ENCODE results near the gene SETD3.

GRCh38 chr14:99413172-99413571 is 67.5 kb downstream of the SETD3 start:
- TF ChIP-seq, protein P1, sequence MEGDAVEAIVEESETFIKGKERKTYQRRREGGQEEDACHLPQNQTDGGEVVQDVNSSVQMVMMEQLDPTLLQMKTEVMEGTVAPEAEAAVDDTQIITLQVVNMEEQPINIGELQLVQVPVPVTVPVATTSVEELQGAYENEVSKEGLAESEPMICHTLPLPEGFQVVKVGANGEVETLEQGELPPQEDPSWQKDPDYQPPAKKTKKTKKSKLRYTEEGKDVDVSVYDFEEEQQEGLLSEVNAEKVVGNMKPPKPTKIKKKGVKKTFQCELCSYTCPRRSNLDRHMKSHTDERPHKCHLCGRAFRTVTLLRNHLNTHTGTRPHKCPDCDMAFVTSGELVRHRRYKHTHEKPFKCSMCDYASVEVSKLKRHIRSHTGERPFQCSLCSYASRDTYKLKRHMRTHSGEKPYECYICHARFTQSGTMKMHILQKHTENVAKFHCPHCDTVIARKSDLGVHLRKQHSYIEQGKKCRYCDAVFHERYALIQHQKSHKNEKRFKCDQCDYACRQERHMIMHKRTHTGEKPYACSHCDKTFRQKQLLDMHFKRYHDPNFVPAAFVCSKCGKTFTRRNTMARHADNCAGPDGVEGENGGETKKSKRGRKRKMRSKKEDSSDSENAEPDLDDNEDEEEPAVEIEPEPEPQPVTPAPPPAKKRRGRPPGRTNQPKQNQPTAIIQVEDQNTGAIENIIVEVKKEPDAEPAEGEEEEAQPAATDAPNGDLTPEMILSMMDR (conservative IDR thresholded peaks at IDR 0.05 in 1 of 2, IDR thresholded peaks at IDR 0.05 in 1 of 2; ENCODE audit: low read depth in 1 of 2, low read length in 2 of 2): no peak
- TF ChIP-seq EZH2 (IDR thresholded peaks at IDR 0.05; ENCODE audit: low read length, missing control alignments): no peak
